GM21723 (cell line): ENCODE results near the gene ATP6AP1.
A peak's percentile ranks its signal among the peaks of the same experiment; 100 is the strongest.

Source experiments
- ATAC-seq: cut with Tn5 transposase; IDR thresholded peaks from one replicate; pipeline ENCODE4 v1.9.1; 2021; ENCODE audit warnings: mild to moderate bottlenecking, moderate library complexity; ENCODE audit not compliant: unreplicated experiment

The ATP6AP1 gene

GRCh38 chrX:154468217-154468616, 39.7 kb downstream of the ATP6AP1 start:
- no peak for ATAC-seq

GRCh38 chrX:154469114-154469513, 40.6 kb downstream of the ATP6AP1 start:
- ATAC-seq: no peak

GRCh38 chrX:154469880-154470279, 41.4 kb downstream of the ATP6AP1 start:
- no peak for ATAC-seq

GRCh38 chrX:154470434-154470833, 42.0 kb downstream of the ATP6AP1 start:
- no peak for ATAC-seq

- ATAC-seq: no peak
Measured at GRCh38 chrX:154470914-154471568, 42.6 kb downstream of the ATP6AP1 start.

GRCh38 chrX:154471839-154472684, 43.6 kb downstream of the ATP6AP1 start:
- no peak for ATAC-seq

GRCh38 chrX:154472685-154473632, 44.5 kb downstream of the ATP6AP1 start:
- no peak for ATAC-seq

GRCh38 chrX:154473683-154474082, 45.2 kb downstream of the ATP6AP1 start:
- no peak for ATAC-seq

GRCh38 chrX:154476821-154477220, 48.3 kb downstream of the ATP6AP1 start:
- ATAC-seq: no peak

- ATAC-seq: no peak
Measured at GRCh38 chrX:154477891-154478477, 49.5 kb downstream of the ATP6AP1 start.

GRCh38 chrX:154478728-154479622, 50.5 kb downstream of the ATP6AP1 start, which contains the start of gene LAGE3:
LAGE3 (minus strand) TSS chrX:154479281; CDS start chrX:154478915, 366 bp downstream.
- ATAC-seq: peak; percentile 91

GRCh38 chrX:154481195-154481594, 52.7 kb downstream of the ATP6AP1 start:
- no peak for ATAC-seq

- ATAC-seq: no peak
Measured at GRCh38 chrX:154481911-154482601, 53.6 kb downstream of the ATP6AP1 start.

GRCh38 chrX:154482786-154483185, 54.3 kb downstream of the ATP6AP1 start:
- no peak for ATAC-seq

GRCh38 chrX:154483325-154483724, 54.8 kb downstream of the ATP6AP1 start:
- no peak for ATAC-seq

GRCh38 chrX:154484255-154485149, 56.0 kb downstream of the ATP6AP1 start:
- ATAC-seq: no peak

- no peak for ATAC-seq
Measured at GRCh38 chrX:154485150-154486051, 56.9 kb downstream of the ATP6AP1 start.
